Muscle of leg (tissue), 11 donors: ENCODE measurements around the gene CYP1A2. TPM values are rescaled to one million over a fixed set of nuclear protein-coding genes. Genes with fewer than 3 reads are reported as not detected.
A peak's percentile ranks its signal among the peaks of the same experiment; 100 is the strongest.
"Not testable (repeated sequence)": the region's sequence is repeated elsewhere in the genome, so short reads cannot be mapped to it uniquely, and the experiment has no call there.

Experiments
- DNase-seq: peaks from one replicate; pipeline ENCODE4 v3.0.0; 2013
- H3K27ac ChIP-seq: one replicate; pipeline ENCODE4 v1.5.1; 2013; ENCODE audit warnings: mild to moderate bottlenecking, low read length, control low read depth
- H3K27me3 ChIP-seq: one replicate; pipeline ENCODE4 v1.6.1; 2013; ENCODE audit warnings: low read length; ENCODE audit not compliant: control insufficient read depth, insufficient read depth
- H3K36me3 ChIP-seq: one replicate; pipeline ENCODE4 v1.6.1; 2013; ENCODE audit warnings: low read length; ENCODE audit not compliant: control insufficient read depth, insufficient read depth
- H3K4me1 ChIP-seq: one replicate; pipeline ENCODE4 v1.6.1; 2013; ENCODE audit warnings: low read length; ENCODE audit not compliant: control insufficient read depth, insufficient read depth
- H3K4me3 ChIP-seq: one replicate; pipeline ENCODE4 v1.5.1; 2013; ENCODE audit warnings: low read length, control low read depth
- H3K9me3 ChIP-seq: replicated peaks from 2 replicates; pipeline ENCODE4 v1.6.1; 2013; ENCODE audit warnings: low read depth, low read length; ENCODE audit not compliant: control insufficient read depth
- WGBS: methylation state at CpG from one replicate; pipeline ENCODE4 v1.1.5; 2013; ENCODE audit warnings: missing lambda C conversion rate; ENCODE audit not compliant: insufficient coverage; 5-methylcytosine and 5-hydroxymethylcytosine counted together
- polyA plus RNA-seq, 8 donors: library from polyadenylated mRNA; unstranded; fragments of 120-200 nt; gene quantifications; one replicate each; pipeline versions ENCODE4 v1.2.1 to v1.2.3, GENCODE V29; 2013; ENCODE audit warnings: inconsistent platforms in 1 of 8, low replicate concordance in 1 of 8; ENCODE audit not compliant: insufficient read length in 8 of 8, insufficient read depth in 1 of 8
- total RNA-seq: library from RNA; stranded (reverse); fragments of 120-200 nt; gene quantifications from one replicate; pipeline ENCODE4 v1.2.4, GENCODE V29; 2013

The CYP1A2 gene
- total and polyA plus RNA-seq, 9 donors = 0.05 to 0.19 (median 0.09) TPM; not detected in 4

- WGBS = 3% methylated on average over 10 of the region's 13 CpGs
- Histone ChIP-seq H3K27ac (peak overlapping the region; percentile 18), H3K4me3 (peak overlapping the region; percentile 77), H3K27me3 (peaks cover 3% of the 10 kb centered on the region), H3K4me1 (peaks cover 73% of the 10 kb centered on the region), H3K9me3 (no peaks in the 10 kb centered on the region), H3K36me3 (peaks cover 24% of the 10 kb centered on the region)
- DNase-seq = no peak
These were observed 34.6 kb downstream of the CYP1A2 start for GRCh38 chr15:74783072-74783807.

- DNase-seq = no peak
- Histone ChIP-seq H3K9me3 (no peaks in the 10 kb centered on the region), H3K36me3 (peaks cover 29% of the 10 kb centered on the region), H3K27me3 (peaks cover 3% of the 10 kb centered on the region), H3K27ac (peak overlapping the region; percentile 18), H3K4me3 (peak overlapping the region; percentile 77), H3K4me1 (peaks cover 79% of the 10 kb centered on the region)
- 21% methylated on average over 3 of the region's 3 CpGs for WGBS
These were observed 35.1 kb downstream of the CYP1A2 start for GRCh38 chr15:74783808-74784175.

- H3K4me3 ChIP-seq = peak overlapping the region; percentile 5
- peaks cover 29% of the 10 kb centered on the region for H3K36me3 ChIP-seq
- WGBS = 46% methylated on average over 6 of the region's 8 CpGs
- H3K4me1 ChIP-seq = peaks cover 87% of the 10 kb centered on the region
- H3K27me3 ChIP-seq = peaks cover 3% of the 10 kb centered on the region
- DNase-seq = no peak
- no peaks in the 10 kb centered on the region for H3K9me3 ChIP-seq
- peak overlapping the region; percentile 1 for H3K27ac ChIP-seq
These were observed 36.0 kb downstream of the CYP1A2 start for GRCh38 chr15:74784426-74785193.

GRCh38 chr15:74785194-74786032 is 36.8 kb downstream of the CYP1A2 start:
- Histone ChIP-seq H3K4me1 (peaks cover 87% of the 10 kb centered on the region), H3K9me3 (no peaks in the 10 kb centered on the region), H3K27ac (peak overlapping the region; percentile 7), H3K4me3 (no peak overlapping the region), H3K27me3 (no peaks in the 10 kb centered on the region), H3K36me3 (peaks cover 29% of the 10 kb centered on the region)
- DNase-seq = no peak
- WGBS = 71% methylated on average over 9 of the region's 13 CpGs

GRCh38 chr15:74786081-74786480 is 37.4 kb downstream of the CYP1A2 start:
- not testable (repeated sequence) for H3K4me3 ChIP-seq
- H3K27ac ChIP-seq = peak overlapping the region; percentile 13

GRCh38 chr15:74786551-74787165 is 38.0 kb downstream of the CYP1A2 start:
- H3K36me3 ChIP-seq = peaks cover 29% of the 10 kb centered on the region
- H3K27me3 ChIP-seq = no peaks in the 10 kb centered on the region
- DNase-seq = no peak
- H3K4me3 ChIP-seq = no peak overlapping the region
- H3K27ac ChIP-seq = peak overlapping the region; percentile 72
- H3K9me3 ChIP-seq = no peaks in the 10 kb centered on the region
- peaks cover 79% of the 10 kb centered on the region for H3K4me1 ChIP-seq
- 57% methylated on average over 3 of the region's 7 CpGs for whole genome bisulfite sequencing

More at GRCh38 chr15:74786081-74786480, 37.4 kb downstream of the CYP1A2 start:
- WGBS = 85% methylated on average over 2 of the region's 12 CpGs
- Histone ChIP-seq H3K4me1 (peaks cover 84% of the 10 kb centered on the region), H3K36me3 (peaks cover 29% of the 10 kb centered on the region)
- H3K27me3 ChIP-seq, DNase-seq, H3K9me3 ChIP-seq: not testable (repeated sequence)

- Histone ChIP-seq H3K27ac (peak overlapping the region; percentile 72), H3K36me3 (peaks cover 36% of the 10 kb centered on the region), H3K4me3 (no peak overlapping the region), H3K27me3 (no peaks in the 10 kb centered on the region), H3K9me3 (no peaks in the 10 kb centered on the region), H3K4me1 (peaks cover 82% of the 10 kb centered on the region)
- WGBS = 50% methylated on average over 7 of the region's 13 CpGs
- DNase-seq = peak; percentile 81
These were observed 38.8 kb downstream of the CYP1A2 start for GRCh38 chr15:74787251-74788041.

- Histone ChIP-seq H3K36me3 (peaks cover 36% of the 10 kb centered on the region), H3K4me3 (no peak overlapping the region), H3K4me1 (peaks cover 76% of the 10 kb centered on the region), H3K27me3 (no peaks in the 10 kb centered on the region), H3K27ac (peak overlapping the region; percentile 43), H3K9me3 (no peaks in the 10 kb centered on the region)
- whole genome bisulfite sequencing = 49% methylated on average over 3 of the region's 7 CpGs
- no peak for DNase-seq
These were observed 39.5 kb downstream of the CYP1A2 start for GRCh38 chr15:74788042-74788682.

GRCh38 chr15:74788683-74789151 is 40.1 kb downstream of the CYP1A2 start:
- DNase-seq = no peak
- Histone ChIP-seq H3K36me3 (peaks cover 36% of the 10 kb centered on the region), H3K4me3 (no peak overlapping the region), H3K27me3 (no peaks in the 10 kb centered on the region), H3K4me1 (peaks cover 70% of the 10 kb centered on the region), H3K27ac (peak overlapping the region; percentile 43), H3K9me3 (no peaks in the 10 kb centered on the region)
- WGBS = 53% methylated on average over 3 of the region's 9 CpGs
